Measurements from ENCODE around the gene SPECC1L.

Gene SPECC1L

GRCh38 chr22:24431309-24432034 is 160.8 kb downstream of the SPECC1L start:
- DNase-seq = no peak

DNA sequence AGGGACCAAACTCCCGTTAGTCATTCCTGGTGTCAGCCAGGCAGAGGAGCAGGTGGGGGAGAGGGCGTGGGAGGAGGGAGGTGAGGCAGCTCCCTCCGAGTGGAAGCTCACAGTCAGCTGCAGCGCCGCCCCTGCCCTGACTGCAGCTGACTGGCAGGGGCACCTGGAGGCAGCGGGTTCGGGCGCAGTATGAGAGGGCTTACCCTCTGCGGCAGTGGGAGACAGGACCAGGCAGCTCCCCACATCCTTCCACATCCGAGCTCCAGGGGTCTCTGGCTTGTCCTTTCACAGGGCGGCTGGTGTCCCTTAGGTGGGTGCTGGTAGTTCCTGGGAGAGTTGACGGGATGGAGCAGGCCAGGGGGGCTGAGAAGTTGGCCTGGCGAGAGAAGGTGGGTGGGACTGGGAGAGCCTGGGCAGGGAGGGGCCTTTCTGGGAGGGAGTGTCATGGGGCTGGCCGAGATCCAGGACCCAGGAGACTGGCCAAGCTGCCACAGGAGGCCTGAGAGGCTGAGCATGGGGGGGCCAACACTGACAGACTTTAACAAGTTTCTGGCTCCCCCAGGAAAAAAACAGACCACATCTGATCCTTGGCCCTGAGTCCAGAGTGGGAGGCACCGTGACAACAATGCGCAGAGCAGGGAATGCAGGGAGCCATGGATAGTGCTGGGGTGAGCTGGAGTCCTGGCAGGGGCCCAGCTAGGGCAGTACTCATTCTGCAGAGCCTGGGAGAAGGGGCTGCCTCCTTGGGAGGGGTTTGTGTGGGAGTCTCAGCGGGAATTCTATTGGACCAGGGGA is 161.6 kb downstream of the SPECC1L start:
- no peak for DNase-seq

- no peak for DNase-seq
Observed at GRCh38 chr22:24433001-24433827, 162.6 kb downstream of the SPECC1L start.

DNA sequence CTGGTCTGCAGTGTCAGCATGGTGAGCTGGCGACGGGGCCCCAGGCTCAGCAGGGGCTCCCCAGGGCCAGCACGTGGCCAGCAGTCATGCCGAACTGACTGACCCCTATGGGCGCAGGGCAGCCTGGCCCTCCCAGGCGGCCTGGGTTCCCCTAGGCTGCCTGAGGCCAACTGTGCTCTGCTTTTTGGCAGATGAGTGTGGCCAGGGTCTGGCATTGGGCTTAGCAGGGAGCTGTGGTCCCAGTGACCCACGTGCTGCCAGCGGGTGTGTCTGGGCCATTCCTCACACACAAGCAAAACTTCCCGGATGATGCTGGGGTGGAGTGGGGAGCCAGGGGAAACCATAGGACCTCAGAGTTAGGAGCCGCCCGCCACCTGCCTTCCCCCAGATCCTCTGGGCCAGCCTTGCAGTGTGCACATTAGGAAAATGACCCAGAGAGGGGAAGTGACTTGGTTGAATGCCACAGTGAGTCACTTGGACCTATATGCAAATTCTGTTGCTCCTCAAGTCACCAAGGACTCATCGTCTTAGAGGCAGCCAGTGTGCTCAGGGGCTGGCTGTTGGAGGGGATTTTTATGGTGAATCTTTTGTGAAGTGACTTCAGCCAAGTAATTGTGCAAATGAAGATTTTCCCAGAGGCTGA is 163.3 kb downstream of the SPECC1L start:
- peak; percentile 76 for DNase-seq

DNA sequence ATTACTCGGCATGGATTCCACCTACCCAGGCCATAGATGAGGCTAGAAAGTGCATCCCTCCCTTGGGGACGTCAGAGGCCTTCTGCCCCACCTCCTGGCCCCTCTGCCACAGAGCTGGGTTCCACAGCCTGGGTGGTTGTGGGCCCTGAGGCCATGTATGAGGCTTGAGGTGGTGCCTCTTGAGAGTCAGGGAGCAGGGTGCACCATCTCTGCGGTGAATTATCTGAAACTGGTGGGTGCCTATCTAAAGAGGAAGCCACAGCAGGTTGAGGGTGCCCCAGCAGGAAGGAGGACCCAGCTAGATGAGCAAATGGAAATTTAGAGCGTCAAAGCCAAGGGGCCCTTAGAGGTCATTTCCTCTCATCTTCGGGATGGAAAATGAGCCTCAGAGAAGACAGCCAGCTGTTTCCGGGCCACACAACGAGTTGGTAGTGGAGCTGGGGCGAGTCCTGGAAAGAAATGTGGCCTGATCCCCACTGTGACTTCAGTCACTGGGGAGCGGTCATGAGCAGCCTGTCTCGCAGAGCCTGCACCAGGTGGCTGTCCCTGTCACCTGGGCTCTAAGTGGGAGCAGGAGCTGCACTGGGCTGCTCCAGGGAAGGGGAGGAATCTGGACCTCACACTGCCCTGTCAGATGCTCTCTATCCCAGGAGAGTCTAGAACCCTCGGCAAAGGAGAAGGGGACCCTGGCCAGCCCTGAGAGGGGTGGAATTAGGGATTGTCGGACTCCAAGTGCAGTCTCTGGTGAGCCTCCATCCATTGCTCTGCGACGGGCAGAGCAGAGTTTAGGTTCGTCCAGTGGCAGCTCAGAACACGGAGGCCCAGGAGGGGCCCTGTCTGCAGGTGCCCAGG is 164.1 kb downstream of the SPECC1L start:
- DNase-seq = peak; percentile 79

GRCh38 chr22:24435323-24435645 is 164.7 kb downstream of the SPECC1L start:
- DNase-seq = no peak

GRCh38 chr22:24435861-24436371 is 165.3 kb downstream of the SPECC1L start:
- no peak for DNase-seq

DNA sequence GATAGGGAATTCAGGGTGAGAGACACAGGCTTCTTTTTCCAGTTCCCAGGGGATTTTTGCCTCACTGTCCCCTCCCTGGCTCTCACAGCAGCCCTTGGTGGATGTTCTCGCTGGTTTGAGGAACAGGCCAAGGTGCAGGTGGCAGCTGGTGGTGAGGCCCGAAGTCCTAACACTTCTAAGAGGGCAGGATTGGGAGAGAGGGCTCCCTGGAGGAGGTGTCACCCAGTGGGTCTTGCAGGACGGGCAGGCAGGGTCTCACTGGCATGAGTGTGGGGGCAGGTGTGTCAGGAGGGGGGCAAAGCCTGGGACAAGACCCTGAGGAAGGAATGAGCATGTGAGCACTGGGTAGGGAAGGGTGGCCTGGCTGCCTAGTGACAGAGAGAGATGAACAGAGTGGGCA is 165.9 kb downstream of the SPECC1L start:
- DNase-seq = no peak

GRCh38 chr22:24437091-24437490 is 166.5 kb downstream of the SPECC1L start:
- DNase-seq = no peak

- no peak for DNase-seq
Observed at GRCh38 chr22:24437741-24438328, 167.2 kb downstream of the SPECC1L start.

DNA sequence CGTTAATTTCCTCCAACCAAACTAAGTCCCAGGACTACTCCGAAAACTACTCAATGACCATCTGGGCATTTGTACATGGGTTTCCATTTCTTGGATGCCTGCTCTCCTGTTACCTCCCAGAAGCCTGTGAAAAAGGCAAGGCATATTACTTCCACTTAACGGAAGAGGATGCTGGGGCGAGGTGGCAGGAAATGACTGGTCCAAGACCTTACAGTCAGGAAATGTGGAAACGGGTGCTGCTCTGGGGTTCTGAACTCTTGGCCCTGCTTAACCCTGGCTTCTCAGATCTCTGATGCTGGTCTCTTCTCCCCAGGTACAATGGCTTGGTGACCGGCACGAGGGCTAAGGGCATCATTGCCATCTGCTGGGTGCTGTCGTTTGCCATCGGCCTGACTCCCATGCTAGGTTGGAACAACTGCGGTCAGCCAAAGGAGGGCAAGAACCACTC is 169.7 kb downstream of the SPECC1L start:
- no peak for DNase-seq

DNA sequence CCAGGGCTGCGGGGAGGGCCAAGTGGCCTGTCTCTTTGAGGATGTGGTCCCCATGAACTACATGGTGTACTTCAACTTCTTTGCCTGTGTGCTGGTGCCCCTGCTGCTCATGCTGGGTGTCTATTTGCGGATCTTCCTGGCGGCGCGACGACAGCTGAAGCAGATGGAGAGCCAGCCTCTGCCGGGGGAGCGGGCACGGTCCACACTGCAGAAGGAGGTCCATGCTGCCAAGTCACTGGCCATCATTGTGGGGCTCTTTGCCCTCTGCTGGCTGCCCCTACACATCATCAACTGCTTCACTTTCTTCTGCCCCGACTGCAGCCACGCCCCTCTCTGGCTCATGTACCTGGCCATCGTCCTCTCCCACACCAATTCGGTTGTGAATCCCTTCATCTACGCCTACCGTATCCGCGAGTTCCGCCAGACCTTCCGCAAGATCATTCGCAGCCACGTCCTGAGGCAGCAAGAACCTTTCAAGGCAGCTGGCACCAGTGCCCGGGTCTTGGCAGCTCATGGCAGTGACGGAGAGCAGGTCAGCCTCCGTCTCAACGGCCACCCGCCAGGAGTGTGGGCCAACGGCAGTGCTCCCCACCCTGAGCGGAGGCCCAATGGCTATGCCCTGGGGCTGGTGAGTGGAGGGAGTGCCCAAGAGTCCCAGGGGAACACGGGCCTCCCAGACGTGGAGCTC is 170.2 kb downstream of the SPECC1L start:
- no peak for DNase-seq

DNA sequence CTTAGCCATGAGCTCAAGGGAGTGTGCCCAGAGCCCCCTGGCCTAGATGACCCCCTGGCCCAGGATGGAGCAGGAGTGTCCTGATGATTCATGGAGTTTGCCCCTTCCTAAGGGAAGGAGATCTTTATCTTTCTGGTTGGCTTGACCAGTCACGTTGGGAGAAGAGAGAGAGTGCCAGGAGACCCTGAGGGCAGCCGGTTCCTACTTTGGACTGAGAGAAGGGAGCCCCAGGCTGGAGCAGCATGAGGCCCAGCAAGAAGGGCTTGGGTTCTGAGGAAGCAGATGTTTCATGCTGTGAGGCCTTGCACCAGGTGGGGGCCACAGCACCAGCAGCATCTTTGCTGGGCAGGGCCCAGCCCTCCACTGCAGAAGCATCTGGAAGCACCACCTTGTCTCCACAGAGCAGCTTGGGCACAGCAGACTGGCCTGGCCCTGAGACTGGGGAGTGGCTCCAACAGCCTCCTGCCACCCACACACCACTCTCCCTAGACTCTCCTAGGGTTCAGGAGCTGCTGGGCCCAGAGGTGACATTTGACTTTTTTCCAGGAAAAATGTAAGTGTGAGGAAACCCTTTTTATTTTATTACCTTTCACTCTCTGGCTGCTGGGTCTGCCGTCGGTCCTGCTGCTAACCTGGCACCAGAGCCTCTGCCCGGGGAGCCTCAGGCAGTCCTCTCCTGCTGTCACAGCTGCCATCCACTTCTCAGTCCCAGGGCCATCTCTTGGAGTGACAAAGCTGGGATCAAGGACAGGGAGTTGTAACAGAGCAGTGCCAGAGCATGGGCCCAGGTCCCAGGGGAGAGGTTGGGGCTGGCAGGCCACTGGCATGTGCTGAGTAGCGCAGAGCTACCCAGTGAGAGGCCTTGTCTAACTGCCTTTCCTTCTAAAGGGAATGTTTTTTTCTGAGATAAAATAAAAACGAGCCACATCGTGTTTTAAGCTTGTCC is 171.0 kb downstream of the SPECC1L start:
- DNase-seq = no peak

DNA sequence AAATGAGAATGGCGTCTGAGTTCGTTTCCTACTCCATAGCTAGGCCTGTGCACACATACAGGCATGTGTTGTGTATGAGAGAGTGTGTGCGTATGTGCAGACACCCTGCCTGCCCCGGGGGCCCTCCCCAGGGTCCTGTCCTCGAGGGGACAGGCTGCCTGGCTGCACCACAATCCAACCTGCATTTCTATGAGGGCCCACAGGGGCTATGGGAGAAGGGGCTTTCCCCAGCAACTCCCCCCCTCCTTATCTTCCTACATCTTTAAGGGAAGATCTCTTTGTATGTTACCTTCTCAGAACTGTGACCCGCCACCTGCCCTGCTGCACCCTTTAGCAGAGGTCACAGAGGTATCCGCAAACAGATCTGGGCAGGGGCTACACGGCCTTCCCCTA is 171.7 kb downstream of the SPECC1L start:
- DNase-seq = no peak

DNA sequence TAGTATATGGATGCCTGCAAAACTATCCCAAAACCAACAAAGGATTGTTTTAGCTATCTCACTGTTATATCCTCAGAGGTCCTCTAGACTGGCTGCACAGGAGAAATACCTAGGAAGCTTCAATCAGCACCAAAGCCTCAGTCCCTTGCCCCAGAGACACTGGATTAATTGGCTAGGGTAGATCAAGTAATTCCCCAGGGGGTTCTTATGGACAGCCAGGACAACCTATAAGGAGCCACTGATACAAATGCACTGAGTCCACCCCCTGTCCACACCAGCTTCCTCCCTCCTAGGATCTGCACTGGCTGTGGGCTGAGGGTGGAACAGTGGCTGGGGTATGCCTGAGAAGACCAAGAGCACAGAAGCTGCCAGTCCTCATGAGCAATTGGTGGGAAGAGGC is 173.0 kb downstream of the SPECC1L start:
- no peak for DNase-seq

GRCh38 chr22:24444251-24444650 is 173.6 kb downstream of the SPECC1L start:
- DNase-seq = no peak

DNA sequence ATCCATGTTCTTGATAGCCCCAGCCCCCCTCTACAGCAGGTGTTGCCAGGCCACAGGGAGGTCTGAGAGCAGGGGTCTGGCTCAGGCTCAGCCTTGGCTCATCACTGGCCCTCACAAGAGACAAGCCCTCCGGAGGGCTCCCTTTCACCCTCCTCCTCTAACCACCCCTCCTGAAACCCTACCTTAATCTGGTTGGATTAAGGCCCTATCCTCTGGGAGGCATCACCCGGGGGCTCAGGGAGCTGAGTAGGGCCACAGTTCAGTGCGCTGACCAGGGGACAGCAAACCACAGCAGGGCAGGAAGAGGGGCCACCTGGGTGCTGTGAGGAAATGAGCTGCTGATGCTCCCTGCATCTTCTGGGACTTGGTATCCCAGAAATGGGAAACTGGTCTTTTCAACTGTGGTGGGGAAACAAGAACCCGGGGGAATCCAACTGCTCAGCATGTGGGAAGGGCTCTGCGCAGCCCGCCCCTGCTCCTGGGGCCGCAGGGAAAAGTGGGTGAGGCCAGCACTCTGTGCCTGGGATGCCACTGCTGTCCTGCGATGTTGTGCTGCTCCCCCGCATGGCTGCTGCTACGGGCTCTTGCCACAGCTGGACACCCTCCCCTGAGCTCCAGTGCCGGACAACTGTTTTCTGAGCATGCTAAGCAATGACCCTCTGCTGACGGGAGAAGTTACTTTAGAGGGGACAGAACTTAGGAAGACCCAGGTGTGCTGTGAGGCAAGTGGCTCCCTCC is 174.3 kb downstream of the SPECC1L start:
- no peak for DNase-seq

- no peak for DNase-seq
Observed at GRCh38 chr22:24445481-24446259, 175.0 kb downstream of the SPECC1L start.

Data from CD4-positive, alpha-beta T cell treated with Interleukin-4 for 4 hours (primary cell).